Pancreas (tissue), 10 donors: ENCODE data around the gene RPS16. TPM values are rescaled to one million over a fixed set of nuclear protein-coding genes. Genes with fewer than 3 reads are reported as not detected.

Experiments used
- ATAC-seq, 4 donors: fragments of 200-7000 bp; cut with Tn5 transposase; one replicate each; pipeline versions ENCODE4 v1.8.0 to v1.9.1; 2020; ENCODE audit warnings: mild to moderate bottlenecking in 4 of 4, moderate library complexity in 4 of 4
- DNase-seq, 6 donors: peaks; one replicate each; pipeline ENCODE4 v3.0.0-alpha.2; 2020
- FAIRE-seq: peaks from 2 replicates; lab custom pipeline; 2012; peaks lifted over from hg19 to GRCh38; lab: Jason Lieb, UNC
- H3K27ac ChIP-seq, 4 donors: fragments of 200-600 bp; sonication (generic); 1 replicate in 3 of 4; 2 replicates in 1 of 4; pipeline versions ENCODE4 v1.5.0 to v1.8.0; 2020
- H3K27me3 ChIP-seq, 4 donors: fragments of 200-600 bp; one replicate each; pipeline ENCODE4 v1.8.0; 2021
- H3K36me3 ChIP-seq, 3 donors: fragments of 200-600 bp; sonication (generic) in 1 of 3; one replicate each; pipeline versions ENCODE4 v1.5.0 to v1.8.0; 2020 to 2021
- H3K4me1 ChIP-seq, 3 donors: fragments of 200-600 bp; one replicate each; pipeline ENCODE4 v1.8.0; 2021
- H3K4me3 ChIP-seq, 4 donors: fragments of 200-600 bp; sonication (generic) in 2 of 4; one replicate each; pipeline versions ENCODE4 v1.5.0 to v1.8.0; 2020 to 2021
- H3K9me3 ChIP-seq, 4 donors: fragments of 200-600 bp; one replicate each; pipeline ENCODE4 v1.8.0; 2021
- WGBS, 2 donors: extraction: QIAGEN DNeasy Blood & Tissue Kit; methylation state at CpG; one replicate each; pipeline ENCODE4 v1.1.7; 2013; 5-methylcytosine and 5-hydroxymethylcytosine counted together
- intact Hi-C, 3 donors: fragments of 100-400 bp; cut with DNase I; formaldehyde crosslinking; loops; one replicate each; pipeline versions ENCODE4 v1.11.1 to v1.14.2; 2022
- polyA plus RNA-seq, 2 donors: library from polyadenylated mRNA; stranded (reverse); fragments of 200-250 nt; gene quantifications; one replicate each; pipeline ENCODE4 v1.2.3, GENCODE V29; 2013
- total RNA-seq, 6 donors: library from RNA; stranded (reverse); fragmentation: NEBNext Ultra II Directional in 4 of 6; extraction: Animal tissue kit (Norgen Biotek cat#: 25700) in 4 of 6; gene quantifications; one replicate each; pipeline versions ENCODE4 v1.2.1 to v1.2.4, GENCODE V29; 2021 to 2023
- TF ChIP-seq, protein P1 (sequence below), 4 donors: fragments of 200-600 bp; sonication (generic) in 3 of 4; IDR thresholded peaks; one replicate each; pipeline versions ENCODE4 v1.5.0 to v1.8.0; 2021; ENCODE audit warnings: antibody characterized with exemption in 4 of 4
- donor health status: healthy with polysubstance abuse.
- donor health status: DM: no; HTN: no; CAD: no; lungs with moderate emphysema.
- donor health status: DM: no; HTN: no; CAD: no.
- donor health status: control.
- donor health status: control.
- donor health status: Bipolar disorder and iron deficiency.
- donor health status: DM: yes; HTN: yes; CAD: no.
- donor health status: DM: no; HTN: no; CAD: no.
- donor health status: DM: no; HTN: no; CAD: no.
- donor health status: DM: yes; HTN: yes; CAD: no.

RPS16 gene
- total and polyA plus RNA-seq, 8 donors: 920 to 1,759 (median 1,249) TPM

DNA sequence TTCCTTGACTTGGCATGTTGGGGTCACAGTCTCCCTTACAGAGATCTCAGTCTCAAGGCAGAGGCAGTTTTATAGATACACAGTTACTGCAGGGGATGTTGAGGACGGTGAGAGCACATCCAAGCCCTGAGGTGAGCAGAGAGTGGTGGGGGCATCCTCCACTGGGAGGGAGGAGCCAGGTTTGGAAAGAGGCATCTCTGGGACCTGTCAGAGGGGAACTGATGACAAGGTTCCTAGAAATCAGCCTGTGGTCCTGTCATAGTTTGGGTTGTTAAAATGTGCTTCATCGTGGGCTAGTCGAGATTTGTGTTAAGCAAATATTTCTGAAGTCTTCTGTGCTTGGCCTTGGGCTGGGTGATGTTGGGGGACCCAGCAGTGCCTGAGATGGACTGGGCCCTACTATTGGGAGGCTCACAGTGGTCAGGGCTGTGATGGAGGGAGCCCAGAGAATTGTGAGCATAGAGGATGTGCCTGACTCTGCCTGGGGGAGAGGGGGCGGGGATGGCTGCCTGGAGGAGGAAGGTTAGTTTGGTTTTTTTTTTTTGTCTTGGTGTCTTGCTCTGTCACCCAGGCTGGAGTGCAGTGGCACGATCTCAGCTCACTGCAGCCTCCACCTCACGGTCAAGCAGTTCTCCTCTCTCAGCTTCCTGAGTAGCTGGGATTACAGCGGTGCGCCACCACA, 13.5 kb upstream of the RPS16 start:
- no peak for ATAC-seq
- H3K9me3 ChIP-seq: no peaks in the 10 kb centered on the region
- 70 to 74% methylated on average over 8 of the region's 8 CpGs for WGBS, 2 donors
- H3K27ac ChIP-seq: no peak overlapping the region
- no peaks in the 10 kb centered on the region for H3K27me3 ChIP-seq
- peaks cover 0 to 3% (median 0%) of the 10 kb centered on the region in 3 donors for H3K36me3 ChIP-seq
- no peak for DNase-seq
- no peak for FAIRE-seq
- H3K4me3 ChIP-seq: no peak overlapping the region
- intact Hi-C loops: loop anchor here in 1 of 3 donors (10.0 kb wide), 1 partner anchor 86 kb away; the partner anchor contains the start of gene EID2B
- H3K4me1 ChIP-seq: peaks cover 7 to 28% (median 17%) of the 10 kb centered on the region in 3 donors
- TF ChIP-seq, protein P1, sequence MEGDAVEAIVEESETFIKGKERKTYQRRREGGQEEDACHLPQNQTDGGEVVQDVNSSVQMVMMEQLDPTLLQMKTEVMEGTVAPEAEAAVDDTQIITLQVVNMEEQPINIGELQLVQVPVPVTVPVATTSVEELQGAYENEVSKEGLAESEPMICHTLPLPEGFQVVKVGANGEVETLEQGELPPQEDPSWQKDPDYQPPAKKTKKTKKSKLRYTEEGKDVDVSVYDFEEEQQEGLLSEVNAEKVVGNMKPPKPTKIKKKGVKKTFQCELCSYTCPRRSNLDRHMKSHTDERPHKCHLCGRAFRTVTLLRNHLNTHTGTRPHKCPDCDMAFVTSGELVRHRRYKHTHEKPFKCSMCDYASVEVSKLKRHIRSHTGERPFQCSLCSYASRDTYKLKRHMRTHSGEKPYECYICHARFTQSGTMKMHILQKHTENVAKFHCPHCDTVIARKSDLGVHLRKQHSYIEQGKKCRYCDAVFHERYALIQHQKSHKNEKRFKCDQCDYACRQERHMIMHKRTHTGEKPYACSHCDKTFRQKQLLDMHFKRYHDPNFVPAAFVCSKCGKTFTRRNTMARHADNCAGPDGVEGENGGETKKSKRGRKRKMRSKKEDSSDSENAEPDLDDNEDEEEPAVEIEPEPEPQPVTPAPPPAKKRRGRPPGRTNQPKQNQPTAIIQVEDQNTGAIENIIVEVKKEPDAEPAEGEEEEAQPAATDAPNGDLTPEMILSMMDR (IDR thresholded peaks at IDR 0.05): no peak

GRCh38 chr19:39448271-39448670, 12.5 kb upstream of the RPS16 start:
- no peak overlapping the region for H3K4me3 ChIP-seq
- FAIRE-seq (no peak), ATAC-seq (no peak), DNase-seq (peak in 1 of 6 donors; percentile 26)
- H3K27me3 ChIP-seq: no peaks in the 10 kb centered on the region
- H3K9me3 ChIP-seq: no peaks in the 10 kb centered on the region
- no peak overlapping the region for H3K27ac ChIP-seq
- intact Hi-C loops: loop anchor here in 1 of 3 donors (10.0 kb wide), 1 partner anchor 87 kb away; the partner anchor contains the start of gene EID2B
- WGBS, 2 donors: 70 to 82% methylated on average over 3 of the region's 3 CpGs
- peaks cover 0 to under 1% (median 0%) of the 10 kb centered on the region in 3 donors for H3K36me3 ChIP-seq
- H3K4me1 ChIP-seq: peaks cover 7 to 29% (median 17%) of the 10 kb centered on the region in 3 donors
- TF ChIP-seq, protein P1 (IDR thresholded peaks at IDR 0.05): no peak

- Histone ChIP-seq H3K27ac (peak overlapping the region in 2 of 4 donors; percentile 90 to 91), H3K36me3 (no peaks in the 10 kb centered on the region), H3K9me3 (no peaks in the 10 kb centered on the region), H3K4me1 (peaks cover 7 to 29% (median 17%) of the 10 kb centered on the region in 3 donors), H3K27me3 (no peaks in the 10 kb centered on the region), H3K4me3 (peak overlapping the region; percentile 68 to 99 (median 90))
- TF ChIP-seq, protein P1 (IDR thresholded peaks at IDR 0.05): no peak
- DNase-seq (no peak), FAIRE-seq (no peak), ATAC-seq (no peak)
- 68 to 70% methylated on average over 16 of the region's 16 CpGs for WGBS, 2 donors
- intact Hi-C loops: loop anchor here in 1 of 3 donors (10.0 kb wide), 1 partner anchor 88 kb away; the partner anchor contains the start of gene EID2B
These were observed 10.8 kb upstream of the RPS16 start for GRCh38 chr19:39446365-39447084.

- Histone ChIP-seq H3K27ac (peak within 1 kb of the TSS; percentile 74 to 91 (median 85)), H3K4me3 (peak within 1 kb of the TSS; percentile 68 to 99 (median 90)), H3K27me3 (no peaks in the 10 kb centered on the region), H3K9me3 (no peaks in the 10 kb centered on the region), H3K36me3 (no peaks in the 10 kb centered on the region), H3K4me1 (peaks cover 7 to 29% (median 17%) of the 10 kb centered on the region in 3 donors)
- 0 to 1% methylated on average over 68 of the region's 68 CpGs for whole genome bisulfite sequencing, 2 donors
- intact Hi-C loops: loop anchor here in 1 of 3 donors (10.0 kb wide), 1 partner anchor 89 kb away; the partner anchor contains the start of gene EID2B
- FAIRE-seq: no peak
- TF ChIP-seq, protein P1 (IDR thresholded peaks at IDR 0.05): no peak
- peak; percentile 96 to 99 (median 97) for DNase-seq
- ATAC-seq: peak; percentile 96 to 99 (median 98)
These were observed 9.7 kb upstream of the RPS16 start, which contains the start of gene SUPT5H for GRCh38 chr19:39445196-39446111. TSS of gene SUPT5H (plus strand) at chr19:39445582. CDS start at chr19:39445891, 309 bp downstream.
